IMR-90 (cell line): ENCODE results near the gene MAP2K5.

Source experiments
- BHLHE40 ChIP-seq: fragments of 150-350 bp; IDR thresholded peaks from 2 replicates; pipeline ENCODE4 v1.6.1; 2016; ENCODE audit warnings: mild to moderate bottlenecking, low read depth, low read length
- MXI1 ChIP-seq: IDR thresholded peaks from 2 replicates; pipeline ENCODE4 v1.6.1; 2012; ENCODE audit warnings: low read depth, mild to moderate bottlenecking, low read length, moderate library complexity, borderline replicate concordance
- POLR2A ChIP-seq: IDR thresholded peaks from 2 replicates; pipeline ENCODE4 v1.6.1; 2012; ENCODE audit warnings: mild to moderate bottlenecking, low read depth, low read length
- RCOR1 ChIP-seq: IDR thresholded peaks from 2 replicates; pipeline ENCODE4 v1.6.1; 2012; ENCODE audit warnings: mild to moderate bottlenecking, low read length, improper control_type of control experiment; ENCODE audit not compliant: insufficient replicate concordance
- TF ChIP-seq, protein P1 (sequence below): conservative IDR thresholded peaks from 2 replicates; pipeline ENCODE4 v1.5.1; 2012; ENCODE audit warnings: mild to moderate bottlenecking, low read depth, low read length, improper control_type of control experiment
- TF ChIP-seq, protein P2 (sequence below): fragments of 150-350 bp; IDR thresholded peaks from 2 replicates; pipeline ENCODE4 v1.6.1; 2016; ENCODE audit warnings: low read depth, mild to moderate bottlenecking, low read length, moderate library complexity, borderline replicate concordance

GRCh38 chr15:67836955-67837354 is 294.5 kb downstream of the MAP2K5 start:
- TF ChIP-seq POLR2A = no peak
- TF ChIP-seq MXI1 = no peak
- TF ChIP-seq, protein P1, sequence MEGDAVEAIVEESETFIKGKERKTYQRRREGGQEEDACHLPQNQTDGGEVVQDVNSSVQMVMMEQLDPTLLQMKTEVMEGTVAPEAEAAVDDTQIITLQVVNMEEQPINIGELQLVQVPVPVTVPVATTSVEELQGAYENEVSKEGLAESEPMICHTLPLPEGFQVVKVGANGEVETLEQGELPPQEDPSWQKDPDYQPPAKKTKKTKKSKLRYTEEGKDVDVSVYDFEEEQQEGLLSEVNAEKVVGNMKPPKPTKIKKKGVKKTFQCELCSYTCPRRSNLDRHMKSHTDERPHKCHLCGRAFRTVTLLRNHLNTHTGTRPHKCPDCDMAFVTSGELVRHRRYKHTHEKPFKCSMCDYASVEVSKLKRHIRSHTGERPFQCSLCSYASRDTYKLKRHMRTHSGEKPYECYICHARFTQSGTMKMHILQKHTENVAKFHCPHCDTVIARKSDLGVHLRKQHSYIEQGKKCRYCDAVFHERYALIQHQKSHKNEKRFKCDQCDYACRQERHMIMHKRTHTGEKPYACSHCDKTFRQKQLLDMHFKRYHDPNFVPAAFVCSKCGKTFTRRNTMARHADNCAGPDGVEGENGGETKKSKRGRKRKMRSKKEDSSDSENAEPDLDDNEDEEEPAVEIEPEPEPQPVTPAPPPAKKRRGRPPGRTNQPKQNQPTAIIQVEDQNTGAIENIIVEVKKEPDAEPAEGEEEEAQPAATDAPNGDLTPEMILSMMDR = no peak
- TF ChIP-seq BHLHE40 = no peak
- TF ChIP-seq, protein P2, sequence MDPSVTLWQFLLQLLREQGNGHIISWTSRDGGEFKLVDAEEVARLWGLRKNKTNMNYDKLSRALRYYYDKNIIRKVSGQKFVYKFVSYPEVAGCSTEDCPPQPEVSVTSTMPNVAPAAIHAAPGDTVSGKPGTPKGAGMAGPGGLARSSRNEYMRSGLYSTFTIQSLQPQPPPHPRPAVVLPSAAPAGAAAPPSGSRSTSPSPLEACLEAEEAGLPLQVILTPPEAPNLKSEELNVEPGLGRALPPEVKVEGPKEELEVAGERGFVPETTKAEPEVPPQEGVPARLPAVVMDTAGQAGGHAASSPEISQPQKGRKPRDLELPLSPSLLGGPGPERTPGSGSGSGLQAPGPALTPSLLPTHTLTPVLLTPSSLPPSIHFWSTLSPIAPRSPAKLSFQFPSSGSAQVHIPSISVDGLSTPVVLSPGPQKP = no peak
- no peak for TF ChIP-seq RCOR1
